T follicular helper cell (primary cell): ENCODE results near the gene ALPG.
"Not testable (repeated sequence)": the region's sequence is repeated elsewhere in the genome, so short reads cannot be mapped to it uniquely, and the experiment has no call there.

Experiments used
- DNase-seq: peaks from one replicate; pipeline ENCODE4 v3.0.0-alpha.2; 2020; ENCODE audit warnings: low read depth

ALPG gene

DNA sequence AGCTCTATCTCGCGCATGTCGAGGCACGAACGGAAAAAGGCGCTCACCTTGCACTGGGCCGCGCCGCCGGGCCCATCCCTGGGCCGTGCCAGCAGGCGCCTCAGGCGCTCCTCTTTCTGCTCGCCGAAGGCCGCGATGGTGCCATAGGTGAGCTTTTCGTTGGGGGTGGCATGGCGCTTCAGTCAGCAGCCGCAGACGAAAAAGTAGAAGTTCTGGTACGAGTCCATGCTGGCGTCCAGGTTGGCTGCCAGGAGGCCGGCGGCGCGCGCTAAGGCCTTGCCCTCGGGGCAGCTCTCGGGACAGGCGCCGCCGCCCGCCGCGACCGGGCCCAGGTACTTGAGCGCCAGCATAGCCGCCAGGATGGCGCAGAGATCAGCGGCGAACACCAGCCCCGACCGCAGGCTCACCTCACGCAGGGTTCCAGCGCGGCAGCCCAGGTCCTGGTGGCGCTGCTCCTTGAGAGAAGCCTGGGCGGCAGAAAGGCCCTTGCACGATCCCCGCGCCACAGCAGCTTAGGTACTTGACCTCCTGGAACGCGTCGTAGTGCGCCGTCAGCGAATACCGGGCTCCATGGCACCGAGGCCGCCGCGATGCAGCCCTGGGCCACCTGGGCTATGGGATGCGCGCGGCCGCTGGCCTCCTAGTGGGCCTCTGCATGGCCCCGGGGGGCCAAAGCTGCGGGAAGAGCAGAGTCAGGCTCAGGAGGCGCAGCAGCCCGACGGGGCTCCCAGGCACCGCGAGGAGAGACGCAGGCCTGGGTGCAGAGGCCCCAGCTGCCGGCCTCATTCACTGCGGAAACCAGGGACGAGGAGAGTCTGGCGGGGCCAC lies 12.8 kb downstream of the ALPG start:
- DNase-seq = no peak

DNA sequence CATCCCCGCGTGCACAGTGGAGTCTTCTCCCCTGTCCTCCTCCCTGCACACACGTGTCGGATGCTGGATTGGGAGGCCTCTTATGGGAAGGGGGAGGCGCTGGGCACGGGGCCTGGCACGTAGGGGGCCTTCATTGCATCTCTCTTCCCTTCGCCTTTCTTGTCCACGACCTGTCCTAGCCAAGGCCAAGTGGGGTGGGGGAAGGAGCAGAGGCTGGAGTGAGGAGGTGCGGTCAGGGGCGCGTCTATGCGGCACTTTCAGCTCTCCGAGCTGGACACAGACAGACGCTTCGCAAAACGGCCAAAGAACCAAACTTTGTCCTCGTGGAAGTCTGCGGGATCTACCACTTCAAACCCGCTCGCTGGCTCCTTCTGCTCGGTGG lies 13.4 kb downstream of the ALPG start:
- DNase-seq = no peak

DNA sequence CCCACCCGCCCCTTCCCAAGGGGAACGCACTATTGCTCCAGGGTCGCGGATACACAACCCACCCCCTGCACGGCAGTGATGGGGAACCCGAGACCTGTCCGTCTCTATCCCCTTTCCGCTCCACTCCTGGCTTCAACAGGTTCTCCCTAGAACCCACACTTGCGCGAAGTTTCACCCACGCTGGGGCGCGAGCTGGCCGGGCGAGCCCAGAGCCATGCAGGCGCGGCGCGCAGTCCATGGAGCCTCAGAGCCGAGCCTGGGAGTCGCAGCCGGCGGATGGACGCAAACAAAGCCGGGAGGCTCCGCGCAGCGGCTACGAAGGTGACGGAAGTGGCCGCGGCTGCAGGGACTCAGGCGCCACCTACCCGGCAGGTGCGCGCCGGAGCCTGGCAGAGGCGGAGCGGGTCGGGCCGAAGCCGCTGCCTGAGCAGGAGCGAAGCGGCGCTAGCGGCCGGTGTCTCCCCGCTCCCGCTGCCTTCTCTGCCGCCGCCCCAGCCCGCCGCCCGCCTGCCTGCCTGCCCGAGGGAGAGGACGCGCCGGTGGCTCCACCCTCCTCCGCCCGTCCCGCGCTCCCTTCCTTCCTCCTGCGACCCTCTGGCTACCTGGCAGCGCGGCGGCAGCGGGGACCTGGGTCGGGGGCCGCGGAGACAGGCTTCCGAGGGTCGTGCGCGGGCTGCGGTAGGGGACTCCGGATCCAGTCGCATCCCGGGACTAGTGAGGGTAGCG lies 14.0 kb downstream of the ALPG start:
- DNase-seq = no peak

DNA sequence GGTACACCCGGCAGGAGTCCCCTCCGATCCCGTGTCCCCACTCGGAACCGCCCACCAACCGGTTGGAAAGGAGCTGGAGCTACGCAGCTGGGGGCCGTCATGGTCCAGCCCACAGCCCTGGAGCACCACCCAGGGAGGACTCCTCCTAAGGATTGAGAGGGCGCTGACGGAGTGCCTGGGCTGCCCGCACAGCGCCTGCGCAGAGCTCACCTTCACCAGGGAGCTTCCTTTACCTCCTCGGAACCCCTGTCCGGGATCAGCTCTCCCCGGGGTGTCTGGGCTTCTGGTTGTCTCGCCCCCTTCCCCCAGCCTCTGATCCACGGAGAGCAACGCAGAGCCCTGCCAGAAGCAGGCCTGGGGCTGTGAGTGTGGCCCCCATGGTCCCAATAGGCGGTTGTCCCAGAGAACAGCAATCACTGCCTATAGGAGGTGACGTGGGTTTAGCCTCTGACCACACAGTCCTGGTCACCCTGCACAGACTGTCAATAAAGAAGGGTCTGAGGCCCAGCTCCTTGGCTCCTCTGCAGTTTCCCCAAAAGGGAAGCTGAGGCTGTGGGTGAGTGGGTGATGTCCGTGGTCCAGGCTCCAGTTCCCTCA lies 14.6 kb downstream of the ALPG start:
- no peak for DNase-seq

DNA sequence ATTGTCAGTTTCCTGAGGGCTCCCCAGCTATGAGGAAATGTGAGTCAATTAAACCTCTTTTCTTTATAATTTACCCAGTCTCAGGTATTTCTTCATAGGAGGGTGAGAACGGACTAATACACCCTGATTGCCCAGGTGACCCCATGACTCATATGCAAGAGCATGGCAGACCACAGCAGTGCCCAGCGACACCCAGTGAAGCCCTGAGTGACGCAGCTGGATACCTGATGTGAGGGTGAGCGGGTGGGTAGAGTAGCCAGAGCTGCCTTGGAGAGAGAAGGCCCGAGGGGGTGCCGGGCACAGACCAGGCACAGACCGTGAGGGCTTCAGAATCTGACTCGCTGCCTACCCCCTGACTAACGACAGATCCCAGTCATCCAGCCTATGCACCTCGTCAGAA lies 15.4 kb downstream of the ALPG start:
- DNase-seq = no peak

DNA sequence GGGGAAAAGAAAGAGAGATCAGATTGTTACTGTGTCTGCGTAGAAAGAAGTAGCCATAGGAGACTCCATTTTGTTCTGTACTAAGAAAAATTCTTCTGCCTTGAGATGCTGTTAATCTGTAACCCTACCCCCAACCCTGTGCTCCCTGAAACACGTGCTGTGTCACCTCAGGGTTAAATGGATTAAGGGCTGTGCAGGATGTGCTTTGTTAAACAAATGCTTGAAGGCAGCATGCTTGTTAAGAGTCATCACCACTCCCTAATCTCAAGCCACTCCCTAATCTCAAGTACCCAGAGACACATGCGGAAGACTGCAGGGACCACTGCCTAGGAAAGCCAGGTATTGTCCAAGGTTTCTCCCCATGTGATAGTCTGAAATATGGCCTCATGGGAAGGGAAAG lies 16.4 kb downstream of the ALPG start:
- DNase-seq = not testable (repeated sequence)

DNA sequence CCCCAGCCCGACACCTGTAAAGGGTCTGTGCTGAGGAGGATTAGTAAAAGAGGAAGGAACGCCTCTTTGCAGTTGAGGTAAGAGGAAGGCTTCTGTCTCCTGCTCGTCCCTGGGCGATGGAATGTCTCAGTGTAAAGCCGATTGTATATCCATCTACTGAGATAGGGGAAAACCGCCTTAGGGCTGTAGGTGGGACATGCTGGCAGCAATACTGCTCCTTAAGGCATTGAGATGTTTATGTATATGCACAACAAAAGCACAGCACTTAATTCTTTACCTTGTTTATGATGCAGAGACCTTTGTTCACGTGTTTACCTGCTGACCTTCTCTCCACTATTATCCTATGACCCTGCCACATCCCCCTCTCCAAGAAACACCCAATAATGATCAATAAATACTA lies 16.8 kb downstream of the ALPG start:
- DNase-seq = not testable (repeated sequence)

DNA sequence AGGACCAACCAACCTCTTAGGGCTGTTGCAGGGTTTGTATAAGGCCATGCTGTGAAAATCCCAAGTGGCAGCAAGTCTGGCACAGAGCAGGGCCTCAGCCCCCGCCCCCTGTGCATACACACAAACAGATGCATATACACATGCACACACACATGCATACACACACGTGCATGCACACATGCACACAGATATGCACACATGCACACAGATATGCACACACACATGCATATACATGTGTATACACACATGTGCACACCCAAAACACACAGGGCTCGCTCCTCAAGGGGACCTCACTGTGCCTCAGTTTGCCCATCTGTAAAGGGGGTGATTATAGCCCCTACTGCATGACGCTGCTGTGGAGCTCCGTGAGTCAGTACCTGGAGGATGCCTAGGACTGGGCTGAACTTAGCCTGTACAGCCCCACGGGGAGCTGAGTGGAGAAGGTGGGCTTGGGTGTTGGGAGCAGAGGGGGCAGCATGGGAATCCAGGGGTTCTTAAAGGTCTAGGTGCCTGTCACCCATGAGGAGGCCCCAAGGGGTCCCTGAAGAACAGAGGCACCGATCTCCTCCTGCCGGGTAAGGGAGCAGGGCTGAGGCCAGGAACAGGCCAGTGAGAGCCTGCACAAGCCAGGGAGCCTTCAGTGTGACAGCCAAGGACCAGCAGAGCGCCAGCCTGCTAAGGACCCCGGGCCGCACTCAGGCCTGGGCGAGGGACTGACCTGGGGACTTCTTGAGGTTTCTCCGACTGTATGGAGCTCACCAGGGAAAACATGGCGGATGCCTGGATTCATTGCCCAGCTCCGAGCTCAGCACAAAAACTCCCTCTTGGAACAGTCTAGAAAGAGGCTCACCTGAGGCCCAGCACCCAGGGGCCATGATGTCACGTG lies 25.3 kb downstream of the ALPG start:
- no peak for DNase-seq

DNA sequence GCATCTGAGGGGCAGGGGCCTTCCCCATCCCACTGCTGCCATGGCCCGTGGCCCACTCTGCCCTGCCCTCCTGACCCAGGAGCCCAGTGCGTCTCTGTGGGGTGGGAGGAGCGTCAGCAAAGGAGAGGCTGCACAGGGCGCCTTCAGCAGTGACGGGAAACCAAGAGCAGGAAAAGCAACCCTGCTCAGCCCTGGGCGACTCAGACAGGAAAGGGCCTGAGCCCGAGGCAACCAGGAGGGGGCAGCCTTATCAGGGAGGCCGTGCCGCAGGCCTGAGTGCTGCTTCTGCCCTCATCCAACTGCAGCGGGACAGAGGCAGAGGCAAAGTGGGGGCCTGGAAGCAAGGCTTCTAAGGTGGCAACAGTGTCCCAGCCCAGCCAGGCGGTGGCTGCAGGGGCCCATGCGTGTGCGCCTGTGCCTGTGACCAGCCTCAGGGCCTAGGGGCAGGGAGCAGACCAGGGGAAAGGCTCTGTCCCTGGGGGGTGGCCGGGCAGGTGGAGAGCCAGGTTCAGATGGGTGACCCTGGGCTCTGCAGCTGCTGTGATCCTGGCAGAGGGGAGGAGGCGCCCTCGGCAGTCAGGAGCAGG lies 26.0 kb downstream of the ALPG start:
- DNase-seq = no peak

DNA sequence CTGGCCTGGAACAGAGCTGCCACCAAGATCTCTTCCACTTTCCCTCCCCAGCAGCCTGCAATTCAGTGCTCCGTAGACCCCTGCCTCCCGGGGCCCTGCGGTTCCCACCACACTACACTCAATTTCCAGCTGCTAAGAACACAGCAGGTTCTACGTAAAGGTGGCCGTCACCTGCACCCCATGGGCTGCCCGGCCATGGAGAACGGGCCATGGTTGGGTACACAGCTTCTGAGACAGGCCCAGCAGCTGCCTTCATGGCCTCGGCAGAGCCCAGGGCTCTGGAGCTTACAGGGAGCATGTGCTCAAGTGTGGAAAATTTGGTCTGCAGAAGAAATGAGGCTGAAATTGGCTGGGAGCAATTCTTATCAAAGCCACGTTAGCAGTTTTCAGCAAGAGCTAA lies 27.0 kb downstream of the ALPG start:
- DNase-seq = not testable (repeated sequence)

DNA sequence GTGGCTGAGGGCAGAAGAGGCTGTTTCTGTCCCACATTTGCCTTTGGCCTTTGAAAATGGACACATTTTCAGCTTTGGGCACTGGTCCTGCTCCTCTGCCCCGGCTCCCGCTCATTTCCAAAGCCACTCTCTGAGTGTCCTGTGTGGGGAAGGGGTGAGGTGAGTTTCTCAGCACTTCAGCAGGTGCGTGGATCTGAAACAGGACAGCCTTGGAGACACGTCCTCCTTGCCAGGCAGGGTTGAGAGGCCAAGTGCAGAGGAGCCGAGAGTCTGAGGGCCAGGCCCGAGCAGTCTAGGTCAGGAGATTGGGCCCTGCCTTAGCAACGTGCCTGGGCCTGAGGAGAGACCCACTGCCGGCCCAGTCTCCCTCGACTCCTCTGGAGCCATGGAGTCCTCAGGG lies 27.4 kb downstream of the ALPG start:
- no peak for DNase-seq

DNA sequence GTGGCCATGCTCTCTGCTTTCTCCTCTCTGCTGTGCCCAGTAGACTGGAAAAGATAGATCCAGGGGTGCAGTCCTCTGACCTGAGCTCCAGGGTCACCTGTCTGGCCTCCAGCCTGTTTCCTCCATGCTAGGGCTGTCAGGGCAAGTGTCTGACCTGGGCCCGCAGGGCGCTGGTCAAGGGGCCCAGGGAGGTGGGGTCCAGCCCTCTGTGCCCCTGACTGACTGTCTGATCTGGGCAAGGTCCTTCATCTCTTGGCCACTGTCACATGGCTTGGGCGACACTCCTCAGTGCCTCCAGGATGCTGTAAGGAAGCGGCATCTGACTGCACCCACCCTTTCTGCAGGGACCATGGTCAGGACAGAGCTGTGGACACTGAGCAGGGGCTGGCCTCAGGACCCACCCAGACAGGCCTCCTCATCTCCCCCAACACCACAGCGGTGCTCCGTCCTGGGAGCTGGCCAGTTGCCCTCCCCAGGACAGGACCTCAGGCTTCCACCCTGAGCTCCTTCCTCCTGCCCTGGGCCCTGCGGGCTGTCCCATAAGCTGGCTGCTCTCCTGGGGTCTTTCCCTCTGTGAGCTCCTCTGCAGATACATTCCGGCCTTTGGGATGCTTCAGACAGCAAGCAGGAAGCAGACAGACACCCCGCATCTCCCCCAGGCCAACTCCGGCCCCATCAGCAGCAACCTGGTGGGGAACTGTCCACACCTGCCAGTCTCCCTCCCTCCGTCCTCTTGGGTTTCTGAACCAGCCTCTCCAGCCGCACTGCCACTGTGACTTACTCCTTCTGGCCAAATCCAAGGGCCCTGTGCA lies 28.1 kb downstream of the ALPG start:
- no peak for DNase-seq

DNA sequence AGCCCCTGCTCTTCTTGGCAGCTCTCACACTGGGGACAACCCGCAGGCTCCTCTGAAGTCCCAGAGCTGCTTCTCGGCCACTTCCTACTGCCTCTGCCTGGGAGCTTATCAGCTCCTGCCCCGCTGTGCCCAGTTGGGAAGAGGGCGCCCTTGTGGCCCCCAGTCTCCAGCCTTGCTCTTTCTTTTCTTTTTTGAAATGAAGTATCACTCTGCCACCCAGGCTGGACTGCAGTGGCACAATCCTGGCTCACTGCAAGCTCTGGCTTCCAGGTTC lies 28.7 kb downstream of the ALPG start:
- no peak for DNase-seq

DNA sequence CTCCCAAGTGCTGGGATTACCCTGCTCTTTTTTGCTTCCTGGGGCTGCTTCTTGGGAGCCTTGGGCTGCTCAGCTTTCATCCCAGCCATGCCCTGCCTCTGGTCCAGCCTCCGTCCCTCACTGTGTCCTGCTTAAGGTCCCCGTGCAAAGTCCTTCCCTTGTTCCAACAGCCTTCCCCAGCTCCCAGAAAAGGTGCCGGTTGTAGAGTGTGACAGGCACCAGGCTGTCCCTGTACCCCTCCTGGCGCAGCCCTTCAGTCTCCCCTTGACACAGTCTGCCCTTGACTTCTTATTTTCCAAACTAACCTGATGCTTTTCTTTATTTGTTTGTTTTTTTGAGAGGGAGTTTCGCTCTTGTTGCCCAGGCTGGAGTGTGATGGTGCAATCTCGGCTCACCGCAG lies 29.2 kb downstream of the ALPG start:
- DNase-seq = no peak

DNA sequence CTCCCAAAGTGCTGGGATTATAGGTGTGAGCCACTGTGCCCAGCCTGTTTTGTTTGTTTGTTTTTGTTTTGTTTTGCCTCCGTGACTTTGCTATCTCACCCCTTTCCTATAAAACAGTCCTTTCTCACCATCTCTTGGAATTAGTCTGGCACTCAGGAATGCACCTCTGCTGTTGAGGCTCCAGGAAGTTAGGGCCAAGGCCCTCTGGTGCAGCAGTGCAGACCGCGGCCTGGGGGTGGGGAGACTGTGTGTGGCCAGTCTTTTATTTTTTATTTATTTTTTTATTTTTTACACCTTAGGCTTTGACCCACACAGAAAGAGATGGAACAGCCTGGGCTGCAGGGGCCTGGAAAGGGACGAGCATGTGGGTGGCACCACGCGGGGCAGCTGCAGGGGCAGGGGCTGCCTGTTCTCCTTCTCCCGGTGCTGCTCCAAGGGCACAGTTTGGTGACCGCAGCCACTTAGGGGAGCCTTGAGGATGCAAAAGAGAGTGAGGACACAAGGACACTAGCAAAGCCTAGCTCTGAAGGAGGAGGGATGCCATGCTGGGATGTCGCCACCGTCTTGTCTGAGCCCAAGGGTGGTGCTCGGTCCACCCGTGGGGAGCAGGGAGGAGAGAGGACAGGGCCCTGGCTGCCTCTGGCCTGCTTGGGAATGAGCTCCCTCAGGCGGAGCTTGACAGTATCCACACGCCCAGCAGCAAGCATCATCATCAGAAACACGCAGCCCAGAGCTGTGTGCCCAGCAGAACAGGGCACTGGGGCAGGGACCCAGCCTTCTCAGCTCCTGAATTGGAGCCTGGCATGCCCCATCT lies 29.9 kb downstream of the ALPG start:
- no peak for DNase-seq

DNA sequence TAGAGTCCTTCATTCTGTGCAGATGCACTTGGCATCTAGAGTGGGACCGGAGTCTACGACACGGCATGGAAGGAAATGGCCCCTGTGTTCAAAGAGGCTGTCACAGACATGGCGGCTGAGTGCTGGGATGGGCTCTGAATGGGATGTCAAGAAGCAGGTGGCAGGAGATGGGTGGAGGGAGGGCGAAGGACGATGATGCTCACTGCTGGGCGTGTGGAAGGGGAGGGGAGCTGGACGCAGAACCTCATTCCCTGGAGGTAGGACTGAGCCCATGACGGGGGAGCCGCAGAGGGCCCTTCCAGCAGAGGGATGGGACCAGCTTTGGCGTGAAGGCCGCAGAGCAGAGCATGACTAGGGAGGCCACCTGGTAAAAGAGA lies 30.5 kb downstream of the ALPG start:
- DNase-seq = no peak

DNA sequence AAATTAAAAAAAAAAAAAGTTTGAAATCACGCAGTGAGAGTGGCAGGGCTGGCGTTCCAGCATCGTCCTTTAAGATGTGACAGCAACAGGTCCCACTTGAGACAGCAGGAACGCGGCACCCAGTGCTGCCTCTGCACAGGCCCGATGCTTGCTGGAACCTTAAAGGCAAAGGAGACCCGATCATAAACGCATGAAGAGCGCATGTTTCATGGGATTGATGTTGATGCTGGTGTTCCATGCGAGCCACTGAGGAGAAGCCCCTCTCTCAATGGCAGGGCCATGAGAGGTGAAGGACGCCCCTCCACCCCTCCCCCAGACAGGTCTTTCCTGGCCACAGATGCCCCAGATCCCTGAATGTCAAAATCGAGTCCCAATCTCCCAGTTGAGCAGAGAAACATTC lies 31.4 kb downstream of the ALPG start:
- DNase-seq = no peak

DNA sequence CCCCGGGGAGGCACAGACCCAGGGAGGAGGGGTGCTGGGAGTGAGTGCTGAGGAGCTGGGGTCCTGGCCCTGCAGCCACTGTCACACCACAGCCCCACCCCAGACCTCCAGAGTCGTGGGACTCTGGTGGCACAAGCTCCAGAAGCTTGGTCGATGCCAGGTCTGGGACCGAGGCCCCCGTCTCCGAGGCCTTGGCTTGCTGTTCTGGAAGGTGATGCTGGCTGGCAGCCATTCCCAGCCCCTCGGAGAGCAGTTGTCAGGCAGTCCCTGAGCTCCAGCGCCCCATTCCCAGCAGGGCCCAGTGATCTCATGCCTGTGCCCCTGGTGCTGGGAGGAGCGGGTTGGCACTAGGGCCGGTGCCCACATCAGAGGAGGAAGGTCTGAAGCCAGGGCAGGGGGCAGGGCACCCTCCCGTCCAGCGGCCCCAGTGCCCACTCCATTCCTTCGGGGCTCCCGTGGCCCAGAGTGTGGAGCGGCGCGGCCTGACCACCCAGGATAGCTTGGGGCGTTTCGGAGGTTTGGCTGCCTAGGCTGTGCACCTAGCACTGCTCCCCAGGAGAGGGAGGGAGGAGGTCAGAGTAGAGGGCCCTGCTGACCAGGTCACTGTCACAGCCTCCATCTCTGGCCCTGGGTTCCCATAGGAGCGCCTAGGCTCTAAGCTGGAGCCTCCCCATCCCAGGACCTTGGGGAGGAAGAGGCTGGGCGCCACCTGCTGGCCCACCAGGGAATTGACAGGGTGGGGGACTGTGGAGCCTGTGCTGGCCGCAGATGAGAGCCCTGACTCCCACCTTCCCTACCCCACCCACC lies 32.5 kb downstream of the ALPG start:
- DNase-seq = no peak

DNA sequence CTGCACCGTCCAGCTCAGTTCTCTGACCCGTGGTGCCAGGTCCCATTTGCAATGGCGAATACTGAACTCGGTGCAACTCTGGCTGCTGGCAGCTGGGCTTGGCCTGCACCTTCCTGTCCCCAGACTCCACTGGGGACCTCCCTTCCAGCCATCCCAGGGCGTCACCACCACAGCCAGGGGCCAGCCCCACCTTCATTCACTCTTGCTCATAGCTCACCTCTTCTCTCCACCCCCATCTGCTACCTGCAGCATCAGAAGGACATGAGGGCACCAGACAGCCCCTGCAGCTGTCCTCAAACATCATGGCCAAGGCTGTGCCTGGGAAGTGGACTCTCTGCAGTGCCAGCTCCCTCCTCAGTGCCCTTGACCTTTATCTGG lies 33.1 kb downstream of the ALPG start:
- DNase-seq = no peak
